Stimulated activated naive B cell treated with anti-CD40 and anti-IgM and Interleukin-4, amounts not matched to agents 10 μg/mL and 1 μg/mL and 100 μg/mL, for 72 hours (primary cell): Measurements from ENCODE around the gene RGS3.

Source experiments
- ATAC-seq, 2 donors: fragments of 150-1000 bp; cut with Tn5 transposase; replicated peaks; 2 replicates each; pipeline ENCODE4 v1.10.0; 2021; ENCODE audit warnings: moderate library complexity in 1 of 2
- DNase-seq: peaks from one replicate; pipeline ENCODE4 v3.0.0; 2021
- H3K27ac Mint-ChIP-seq: one replicate; pipeline ENCODE4 v1.8.0; 2022; ENCODE audit warnings: mild to moderate bottlenecking, mixed read lengths
- H3K27me3 Mint-ChIP-seq, 2 donors: one replicate each; pipeline ENCODE4 v1.8.0; 2022; ENCODE audit warnings: mixed read lengths in 2 of 2
- H3K36me3 Mint-ChIP-seq, 2 donors: one replicate each; pipeline ENCODE4 v1.8.0; 2022; ENCODE audit warnings: mixed read lengths in 2 of 2, mild to moderate bottlenecking in 1 of 2
- H3K4me1 Mint-ChIP-seq, 2 donors: one replicate each; pipeline ENCODE4 v1.8.0; 2022; ENCODE audit warnings: mixed read lengths in 2 of 2, mild to moderate bottlenecking in 1 of 2
- H3K4me3 Mint-ChIP-seq, 2 donors: one replicate each; pipeline ENCODE4 v1.8.0; 2022; ENCODE audit warnings: mild to moderate bottlenecking in 2 of 2, mixed read lengths in 2 of 2, moderate library complexity in 1 of 2
- H3K9me3 Mint-ChIP-seq, 2 donors: one replicate each; pipeline ENCODE4 v1.8.0; 2022; ENCODE audit warnings: mixed read lengths in 2 of 2, mild to moderate bottlenecking in 1 of 2

RGS3 gene

GRCh38 chr9:113504725-113505590 is 41.4 kb downstream of the RGS3 start:
- peaks cover 0 to 2% of the 10 kb centered on the region in 2 donors for H3K36me3 Mint-ChIP-seq
- peak overlapping the region; percentile 65 for H3K27ac Mint-ChIP-seq
- H3K9me3 Mint-ChIP-seq: no peaks in the 10 kb centered on the region
- H3K4me3 Mint-ChIP-seq: no peak overlapping the region
- peaks cover 0 to 7% of the 10 kb centered on the region in 2 donors for H3K27me3 Mint-ChIP-seq
- DNase-seq: no peak
- H3K4me1 Mint-ChIP-seq: peaks cover 13 to 26% of the 10 kb centered on the region in 2 donors
- ATAC-seq: no peak

- Mint-ChIP-seq H3K27ac (no peak overlapping the region), H3K4me3 (no peak overlapping the region), H3K36me3 (peaks cover 0 to 2% of the 10 kb centered on the region in 2 donors), H3K9me3 (no peaks in the 10 kb centered on the region), H3K4me1 (peaks cover 15 to 30% of the 10 kb centered on the region in 2 donors), H3K27me3 (peaks cover 0 to 6% of the 10 kb centered on the region in 2 donors)
- no peak for DNase-seq
- no peak for ATAC-seq
These were observed 42.6 kb downstream of the RGS3 start for GRCh38 chr9:113506090-113506589.

- ATAC-seq (no peak), DNase-seq (no peak)
- no peaks in the 10 kb centered on the region for H3K27me3 Mint-ChIP-seq
- peak overlapping the region; percentile 9 for H3K27ac Mint-ChIP-seq
- H3K9me3 Mint-ChIP-seq: no peaks in the 10 kb centered on the region
- H3K36me3 Mint-ChIP-seq: peaks cover 0 to 2% of the 10 kb centered on the region in 2 donors
- H3K4me3 Mint-ChIP-seq: no peak overlapping the region
- H3K4me1 Mint-ChIP-seq: peaks cover 20 to 41% of the 10 kb centered on the region in 2 donors
These were observed 43.7 kb downstream of the RGS3 start for GRCh38 chr9:113507256-113507655.

- peaks cover 19 to 42% of the 10 kb centered on the region in 2 donors for H3K4me1 Mint-ChIP-seq
- H3K27me3 Mint-ChIP-seq: no peaks in the 10 kb centered on the region
- ATAC-seq (no peak), DNase-seq (no peak)
- peaks cover 0 to 2% of the 10 kb centered on the region in 2 donors for H3K36me3 Mint-ChIP-seq
- no peak overlapping the region for H3K4me3 Mint-ChIP-seq
- H3K9me3 Mint-ChIP-seq: no peaks in the 10 kb centered on the region
- H3K27ac Mint-ChIP-seq: no peak overlapping the region
These were observed 44.7 kb downstream of the RGS3 start for GRCh38 chr9:113508111-113508749.

- no peak for ATAC-seq
- H3K36me3 Mint-ChIP-seq: peaks cover 0 to 2% of the 10 kb centered on the region in 2 donors
- no peak for DNase-seq
- H3K27ac Mint-ChIP-seq: no peak overlapping the region
- H3K4me3 Mint-ChIP-seq: no peak overlapping the region
- H3K27me3 Mint-ChIP-seq: no peaks in the 10 kb centered on the region
- peaks cover 20 to 41% of the 10 kb centered on the region in 2 donors for H3K4me1 Mint-ChIP-seq
- no peaks in the 10 kb centered on the region for H3K9me3 Mint-ChIP-seq
These were observed 45.9 kb downstream of the RGS3 start for GRCh38 chr9:113509463-113509862.

- Mint-ChIP-seq H3K4me3 (no peak overlapping the region), H3K9me3 (no peaks in the 10 kb centered on the region), H3K4me1 (peaks cover 20 to 41% of the 10 kb centered on the region in 2 donors), H3K36me3 (peaks cover 0 to 2% of the 10 kb centered on the region in 2 donors), H3K27ac (peak overlapping the region; percentile 44), H3K27me3 (no peaks in the 10 kb centered on the region)
- no peak for DNase-seq
- ATAC-seq: no peak
These were observed 47.6 kb downstream of the RGS3 start for GRCh38 chr9:113511047-113511521.

GRCh38 chr9:113511856-113512761 is 48.6 kb downstream of the RGS3 start:
- no peaks in the 10 kb centered on the region for H3K9me3 Mint-ChIP-seq
- peak; percentile 66 to 70 for ATAC-seq
- no peaks in the 10 kb centered on the region for H3K27me3 Mint-ChIP-seq
- peak overlapping the region; percentile 53 to 55 for H3K4me3 Mint-ChIP-seq
- peaks cover 26 to 51% of the 10 kb centered on the region in 2 donors for H3K4me1 Mint-ChIP-seq
- DNase-seq: peak; percentile 45
- H3K27ac Mint-ChIP-seq: peak overlapping the region; percentile 72
- peaks cover 0 to 2% of the 10 kb centered on the region in 2 donors for H3K36me3 Mint-ChIP-seq

- Mint-ChIP-seq H3K9me3 (no peaks in the 10 kb centered on the region), H3K27ac (peak overlapping the region; percentile 31), H3K36me3 (peaks cover 0 to 2% of the 10 kb centered on the region in 2 donors), H3K4me1 (peaks cover 36 to 61% of the 10 kb centered on the region in 2 donors), H3K4me3 (peak overlapping the region in 1 of 2 donors; percentile 25), H3K27me3 (no peaks in the 10 kb centered on the region)
- DNase-seq (no peak), ATAC-seq (no peak)
These were observed 49.6 kb downstream of the RGS3 start for GRCh38 chr9:113513111-113513510.

GRCh38 chr9:113513536-113513935 is 50.0 kb downstream of the RGS3 start:
- ATAC-seq (no peak), DNase-seq (no peak)
- Mint-ChIP-seq H3K4me1 (peaks cover 38 to 62% of the 10 kb centered on the region in 2 donors), H3K27me3 (no peaks in the 10 kb centered on the region), H3K9me3 (no peaks in the 10 kb centered on the region), H3K27ac (peak overlapping the region; percentile 62), H3K36me3 (no peaks in the 10 kb centered on the region), H3K4me3 (no peak overlapping the region)

GRCh38 chr9:113514061-113514460 is 50.5 kb downstream of the RGS3 start:
- peak overlapping the region; percentile 62 for H3K27ac Mint-ChIP-seq
- H3K4me3 Mint-ChIP-seq: no peak overlapping the region

GRCh38 chr9:113514748-113515147 is 51.2 kb downstream of the RGS3 start:
- H3K36me3 Mint-ChIP-seq: no peaks in the 10 kb centered on the region
- no peak overlapping the region for H3K27ac Mint-ChIP-seq
- no peaks in the 10 kb centered on the region for H3K9me3 Mint-ChIP-seq
- H3K4me1 Mint-ChIP-seq: peaks cover 40 to 68% of the 10 kb centered on the region in 2 donors
- no peak for ATAC-seq
- H3K4me3 Mint-ChIP-seq: no peak overlapping the region
- DNase-seq: no peak
- no peaks in the 10 kb centered on the region for H3K27me3 Mint-ChIP-seq

More at GRCh38 chr9:113514061-113514460, 50.5 kb downstream of the RGS3 start:
- DNase-seq: no peak
- Mint-ChIP-seq H3K27me3 (no peaks in the 10 kb centered on the region), H3K9me3 (no peaks in the 10 kb centered on the region), H3K4me1 (peaks cover 40 to 66% of the 10 kb centered on the region in 2 donors), H3K36me3 (no peaks in the 10 kb centered on the region)
- ATAC-seq: no peak

- no peak for DNase-seq
- no peaks in the 10 kb centered on the region for H3K36me3 Mint-ChIP-seq
- no peaks in the 10 kb centered on the region for H3K27me3 Mint-ChIP-seq
- H3K4me3 Mint-ChIP-seq: no peak overlapping the region
- no peak for ATAC-seq
- peaks cover 45 to 79% of the 10 kb centered on the region in 2 donors for H3K4me1 Mint-ChIP-seq
- no peaks in the 10 kb centered on the region for H3K9me3 Mint-ChIP-seq
- H3K27ac Mint-ChIP-seq: no peak overlapping the region
These were observed 52.3 kb downstream of the RGS3 start for GRCh38 chr9:113515862-113516261.

- DNase-seq (peak; percentile 74), ATAC-seq (peak; percentile 90 to 94)
- H3K36me3 Mint-ChIP-seq: no peaks in the 10 kb centered on the region
- peak overlapping the region; percentile 88 for H3K27ac Mint-ChIP-seq
- H3K4me3 Mint-ChIP-seq: peak overlapping the region; percentile 53 to 76
- H3K4me1 Mint-ChIP-seq: peaks cover 43 to 75% of the 10 kb centered on the region in 2 donors
- no peaks in the 10 kb centered on the region for H3K9me3 Mint-ChIP-seq
- H3K27me3 Mint-ChIP-seq: no peaks in the 10 kb centered on the region
These were observed 53.5 kb downstream of the RGS3 start for GRCh38 chr9:113516840-113517577.
